ENCODE results near the gene NBEAL2.
"Not testable (repeated sequence)": the region's sequence is repeated elsewhere in the genome, so short reads cannot be mapped to it uniquely, and the experiment has no call there.

NBEAL2 gene

DNA sequence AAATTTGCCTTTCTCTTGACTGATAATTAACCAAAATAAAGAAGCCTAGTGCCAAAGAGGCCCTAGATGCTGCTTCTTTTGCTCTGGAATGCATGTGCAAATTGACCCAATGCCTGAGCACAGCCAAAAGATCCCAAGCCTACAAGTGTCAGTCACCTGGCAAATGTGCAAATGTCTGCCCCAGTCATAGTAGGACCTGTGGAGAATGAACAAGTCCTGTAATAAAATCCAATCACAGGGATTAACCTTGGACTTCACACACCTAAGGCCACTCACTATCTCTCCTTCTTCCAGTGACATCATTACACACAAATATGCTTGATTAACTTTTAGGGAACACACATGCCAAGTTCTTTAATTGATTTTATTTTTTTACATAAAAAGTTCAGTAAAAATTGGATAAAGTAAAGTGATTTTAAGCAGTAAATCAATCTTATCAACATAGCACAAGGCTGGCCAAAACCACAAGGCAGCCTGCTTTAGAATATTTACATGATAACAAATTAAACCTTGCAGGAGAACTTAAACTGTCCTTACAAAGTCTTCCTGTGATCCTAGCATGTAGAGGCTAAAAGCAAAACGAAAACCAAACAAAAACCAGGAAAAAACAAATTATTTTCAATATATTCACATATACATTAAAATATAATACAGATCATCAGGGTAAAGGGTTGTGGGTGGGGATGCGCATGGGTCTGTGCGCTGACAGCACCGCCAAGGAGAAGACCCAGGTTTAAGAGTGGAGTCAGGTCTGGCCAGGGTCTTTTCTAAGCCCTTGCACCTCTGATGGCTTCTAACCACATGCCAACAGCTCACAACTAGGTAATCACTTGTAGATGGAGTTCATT, 36.8 kb downstream of the NBEAL2 start:
- no peak for DNase-seq

DNA sequence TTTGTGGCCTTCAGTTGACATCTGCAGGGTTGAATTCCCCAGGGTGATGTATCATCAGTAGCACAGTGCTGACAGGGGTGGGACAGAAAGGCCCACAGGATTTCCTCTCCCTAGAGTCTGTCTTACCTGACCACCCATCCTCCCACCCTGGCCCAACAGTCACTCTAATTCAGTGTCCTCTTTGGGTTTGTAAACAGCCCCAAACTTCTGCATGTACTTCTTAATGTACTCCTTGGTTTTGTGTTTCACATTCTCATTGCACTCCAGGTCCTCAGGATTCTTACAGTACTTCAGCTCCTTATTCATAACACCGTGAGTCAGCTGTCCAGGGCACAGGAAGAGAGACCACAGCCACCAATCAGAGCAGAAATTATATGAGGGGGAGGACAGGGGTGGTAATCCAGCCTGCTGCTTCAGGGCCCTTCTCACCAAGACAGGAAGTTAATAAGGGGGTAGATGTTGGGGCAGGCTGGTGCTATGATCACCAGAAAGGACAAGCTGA, 37.5 kb downstream of the NBEAL2 start:
- peak; percentile 95 to 96 for DNase-seq

DNA sequence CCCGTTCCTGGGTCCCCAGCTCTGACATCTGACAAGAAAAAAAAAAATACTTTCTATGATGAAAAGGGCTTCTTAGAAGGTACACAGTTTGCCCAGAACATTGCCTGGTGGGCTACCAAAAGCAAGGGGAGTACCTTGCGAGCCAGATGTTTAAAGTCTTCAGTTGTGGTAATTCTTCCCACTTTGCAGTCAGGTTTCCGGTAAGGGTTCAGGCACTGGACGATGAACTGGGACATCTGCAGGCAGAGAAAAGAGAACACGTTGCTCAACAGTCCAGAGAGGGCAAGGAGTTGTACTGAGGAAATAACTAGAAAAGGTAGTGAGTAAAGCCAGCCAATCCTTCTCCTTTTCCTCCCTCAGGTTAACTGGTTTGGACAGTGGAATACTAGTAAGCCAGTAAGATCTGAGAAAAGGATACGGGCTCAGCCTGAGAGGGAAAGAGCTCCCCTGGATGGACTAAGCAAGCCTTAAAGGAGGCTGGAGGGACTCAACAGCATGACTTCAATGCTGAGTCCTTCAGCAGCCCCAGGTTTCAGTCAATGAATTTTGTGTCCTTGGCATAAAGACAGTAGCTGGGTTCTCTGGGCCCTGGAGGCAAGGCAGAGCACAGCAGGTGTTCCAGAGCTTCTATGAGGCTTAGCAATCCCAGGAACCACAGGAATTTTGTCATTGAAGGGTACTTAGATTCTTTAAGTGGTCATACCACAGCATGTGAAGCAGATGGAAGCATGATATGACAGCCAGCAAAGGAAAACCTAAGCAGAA, 38.2 kb downstream of the NBEAL2 start:
- DNase-seq, result peak; percentile 75 to 80

DNA sequence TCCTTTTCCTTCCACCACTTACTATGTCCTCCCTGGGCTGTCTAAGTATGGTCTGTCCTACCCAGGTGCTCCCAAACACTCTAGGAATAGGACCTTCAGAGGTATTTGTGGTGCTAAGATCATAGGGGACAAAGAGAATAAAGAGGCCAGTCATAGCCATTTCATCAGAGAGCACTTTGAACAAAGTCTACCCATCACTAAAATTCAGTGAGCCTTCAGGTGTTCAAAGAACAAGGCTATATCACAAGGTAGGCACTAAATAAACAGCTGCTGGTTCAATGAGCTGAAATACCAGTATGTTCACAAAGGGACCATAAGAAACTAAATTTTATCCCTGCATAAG, 38.8 kb downstream of the NBEAL2 start:
- DNase-seq, result no peak

DNA sequence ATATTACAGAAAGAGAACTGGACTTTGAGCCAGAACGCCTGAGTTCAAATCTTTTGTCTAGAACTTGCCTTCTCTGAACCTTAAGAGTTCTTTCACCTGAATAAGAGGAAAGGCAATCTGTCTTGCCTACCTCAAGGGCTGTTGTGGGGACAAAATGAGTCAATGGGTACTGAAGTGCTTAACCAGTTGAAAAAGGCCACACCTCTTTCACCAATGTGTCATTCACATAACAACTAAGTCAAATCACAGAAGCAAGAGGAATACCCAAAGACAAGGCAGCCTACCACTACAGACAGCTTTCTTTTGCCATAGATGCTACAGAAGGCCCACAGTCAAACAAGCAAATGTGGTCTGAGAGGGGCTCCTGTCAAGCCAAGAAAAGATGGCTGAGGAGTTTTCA, 39.7 kb downstream of the NBEAL2 start:
- DNase-seq, result no peak

DNA sequence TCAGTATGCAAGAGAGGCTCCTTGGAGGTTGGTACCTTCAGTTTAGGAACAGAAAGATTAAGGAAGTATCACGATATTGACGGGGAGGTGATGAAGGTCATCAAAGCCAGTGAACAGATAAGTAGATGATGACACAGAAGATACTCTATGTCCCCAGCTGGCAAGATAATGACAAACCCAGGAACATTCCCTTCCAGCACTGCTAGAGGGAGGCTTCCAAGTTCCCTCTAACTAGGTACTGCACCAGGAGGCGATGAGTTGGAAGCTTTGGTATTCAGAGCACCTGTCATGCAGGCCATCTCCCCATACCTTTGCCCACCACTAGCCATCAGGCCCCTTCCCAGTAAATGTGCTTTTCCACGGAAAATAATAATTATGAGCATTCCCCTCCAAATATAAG, 40.8 kb downstream of the NBEAL2 start:
- no peak for DNase-seq

DNA sequence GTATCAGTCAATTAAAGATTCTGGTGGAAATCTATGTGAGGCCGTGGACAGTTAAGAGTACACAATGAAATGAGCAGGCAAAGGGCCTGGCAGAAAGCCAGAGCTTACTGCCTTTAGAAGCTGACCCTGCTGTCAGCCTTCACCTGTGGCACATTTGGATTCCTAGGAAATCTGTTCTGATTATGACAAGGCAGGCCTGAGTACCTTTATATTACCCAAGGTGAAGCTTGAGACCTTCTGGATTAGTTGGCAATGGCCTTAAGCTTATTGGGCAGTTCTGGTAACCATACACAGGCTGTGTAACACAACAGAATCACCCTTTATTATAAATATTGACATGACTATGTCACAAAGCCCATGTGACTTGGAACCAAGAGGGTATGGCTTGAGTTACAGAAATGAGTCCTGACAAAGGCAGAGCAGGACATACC, 43.2 kb downstream of the NBEAL2 start:
- no peak for DNase-seq

DNA sequence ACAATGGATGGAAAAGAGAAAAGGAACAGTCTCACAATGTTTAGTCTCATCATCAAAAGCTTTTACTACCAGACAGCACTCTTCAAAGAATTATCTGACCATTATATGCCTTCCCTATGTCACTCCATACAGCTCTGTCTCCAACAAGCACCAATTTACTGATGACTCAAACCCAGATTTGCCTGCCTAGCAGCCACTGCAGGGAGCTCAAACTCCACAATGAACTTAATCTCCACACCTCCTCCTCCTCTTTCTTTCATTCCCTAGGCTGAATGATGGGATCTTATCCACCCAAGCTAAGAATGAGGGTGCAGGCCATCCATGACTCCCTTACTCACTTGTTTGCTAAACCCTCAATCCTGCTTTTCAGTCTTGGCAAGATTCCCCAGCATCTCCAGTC, 45.5 kb downstream of the NBEAL2 start:
- DNase-seq, result no peak

DNA sequence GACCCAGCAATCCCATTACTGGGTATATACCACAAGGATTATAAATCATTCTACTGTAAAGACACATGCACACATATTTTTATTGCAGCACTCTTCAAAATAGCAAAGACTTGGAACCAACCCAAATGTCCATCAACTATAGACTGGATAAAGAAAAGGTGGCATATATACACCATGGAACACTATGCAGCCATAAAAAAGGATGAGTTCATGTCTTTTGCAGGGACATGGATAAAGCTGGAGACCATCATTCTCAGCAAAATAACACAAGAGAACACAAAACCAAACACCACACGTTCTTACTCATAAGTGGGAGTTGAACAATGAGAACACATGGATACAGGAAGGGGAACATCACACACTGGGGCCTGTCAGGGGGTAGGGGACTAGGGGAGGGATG, 47.0 kb downstream of the NBEAL2 start:
- not testable (repeated sequence) for DNase-seq

DNA sequence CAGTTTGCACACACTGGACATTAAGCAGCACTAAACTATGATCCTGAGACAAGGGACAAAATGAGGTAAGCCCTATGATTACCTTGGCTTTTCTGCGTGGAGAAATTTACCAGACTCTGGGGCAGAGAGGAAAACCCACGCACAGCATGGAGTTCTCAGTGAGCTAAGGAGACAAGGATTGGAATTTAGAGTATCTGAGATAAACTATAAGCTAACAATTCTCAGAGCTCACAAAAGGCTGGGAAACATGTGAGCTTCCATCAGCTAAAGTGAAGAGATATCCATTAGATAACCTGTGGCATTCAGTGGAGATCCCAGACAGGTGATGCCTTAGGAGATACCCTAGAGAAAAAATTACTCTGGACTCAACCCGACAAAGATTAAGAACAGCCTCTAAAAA, 48.7 kb downstream of the NBEAL2 start:
- no peak for DNase-seq

DNA sequence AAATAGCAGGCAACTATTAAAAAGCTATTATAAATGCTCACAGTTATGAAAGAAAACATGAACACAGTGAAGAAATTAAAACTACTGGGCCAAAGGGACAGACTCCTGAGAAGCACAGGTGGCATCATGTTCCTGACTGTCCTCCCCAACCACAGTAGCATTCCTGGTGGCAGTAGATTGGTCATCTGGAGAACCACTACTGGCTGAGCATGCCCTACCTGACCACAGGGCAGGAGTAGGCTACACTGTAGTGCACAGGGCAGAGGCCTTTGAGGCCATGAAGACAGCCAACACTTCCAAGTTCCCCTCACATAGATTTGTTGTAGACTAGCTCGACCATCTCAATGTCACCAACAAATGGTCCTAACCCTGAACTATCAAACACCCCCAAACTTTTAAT, 49.2 kb downstream of the NBEAL2 start:
- no peak for DNase-seq

DNA sequence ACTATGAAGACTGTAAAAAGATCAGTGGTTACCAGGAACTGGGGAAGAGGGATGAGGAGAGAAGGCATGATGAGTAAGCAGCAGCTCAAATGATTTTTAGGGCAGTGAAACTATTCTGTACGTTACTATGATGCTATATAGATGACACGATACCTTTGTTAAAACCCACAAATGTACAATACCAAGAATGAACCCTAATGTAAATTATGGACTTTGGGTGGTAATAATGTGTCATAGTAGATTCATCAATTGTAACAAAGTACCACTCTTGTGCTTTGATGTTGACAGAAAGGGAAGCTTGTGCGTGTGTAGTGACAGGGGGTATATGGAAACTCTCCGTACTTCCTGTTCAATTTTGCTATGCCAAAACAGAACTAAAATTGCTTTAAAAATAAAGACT, 51.6 kb downstream of the NBEAL2 start:
- not testable (repeated sequence) for DNase-seq

DNA sequence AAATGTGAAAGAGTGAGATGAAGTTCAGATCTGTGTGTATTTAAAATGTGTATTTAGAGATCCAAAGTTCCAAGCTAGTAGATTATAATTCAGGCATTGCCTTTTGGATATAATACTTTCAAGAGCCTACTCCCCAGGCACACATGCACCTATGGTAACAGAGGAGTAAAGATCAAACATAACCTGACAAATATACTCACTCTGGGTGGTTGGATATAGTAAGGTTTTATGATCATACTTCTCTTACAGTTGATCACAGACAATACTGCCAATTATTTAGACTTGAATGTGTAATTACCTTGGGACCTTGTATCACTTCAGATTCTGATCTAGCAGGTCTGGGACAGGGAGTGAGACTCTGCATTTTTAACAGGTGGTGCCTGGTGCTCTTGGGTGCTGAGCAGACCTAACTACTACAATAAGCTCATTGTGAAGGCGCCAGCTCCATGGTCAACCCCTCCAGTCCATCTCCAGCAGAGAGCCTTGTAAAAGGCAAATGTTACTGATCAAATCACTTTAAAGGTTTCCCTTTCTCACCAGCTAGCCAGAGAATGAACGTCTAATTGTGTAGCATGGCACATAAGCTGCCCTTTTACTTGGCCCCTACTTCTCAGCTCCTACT, 55.5 kb downstream of the NBEAL2 start:
- DNase-seq, result no peak

DNA sequence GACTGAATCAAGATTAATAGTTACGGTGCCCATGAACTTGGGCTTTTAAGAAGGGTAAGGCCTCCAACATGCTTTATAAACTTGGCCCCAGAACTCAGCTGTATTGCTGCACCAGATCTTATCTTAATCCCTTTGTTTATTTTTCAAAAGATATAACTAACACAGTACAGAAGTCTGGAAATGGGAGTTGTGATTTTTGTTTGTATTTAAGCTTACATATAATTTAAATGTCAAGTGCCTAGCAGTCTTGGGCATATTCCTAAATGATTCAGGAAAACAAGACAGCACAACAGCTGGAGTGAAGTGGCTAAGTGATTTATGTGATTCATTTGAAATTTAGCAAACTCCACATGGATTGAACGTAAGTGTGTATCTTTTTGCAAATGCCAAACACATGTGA, 56.2 kb downstream of the NBEAL2 start:
- no peak for DNase-seq

DNA sequence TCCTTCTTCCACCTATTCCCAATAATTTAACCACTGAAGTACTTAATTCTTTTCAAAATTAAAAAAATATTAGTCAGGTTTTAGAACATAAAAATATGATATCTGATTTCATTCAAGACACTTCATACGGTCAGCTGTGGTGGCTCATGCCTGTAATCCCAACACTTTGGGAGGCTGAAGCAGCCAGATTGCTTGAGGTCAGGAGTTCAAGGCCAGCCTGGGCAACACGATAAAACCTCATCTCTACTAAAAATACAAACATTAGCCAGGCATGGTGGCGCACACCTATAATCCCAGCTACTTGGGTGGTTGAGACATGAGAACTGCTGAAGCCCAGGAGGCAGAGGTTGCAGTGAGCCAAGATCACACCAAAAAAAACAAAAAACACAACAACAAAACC, 56.7 kb downstream of the NBEAL2 start:
- DNase-seq, result no peak

DNA sequence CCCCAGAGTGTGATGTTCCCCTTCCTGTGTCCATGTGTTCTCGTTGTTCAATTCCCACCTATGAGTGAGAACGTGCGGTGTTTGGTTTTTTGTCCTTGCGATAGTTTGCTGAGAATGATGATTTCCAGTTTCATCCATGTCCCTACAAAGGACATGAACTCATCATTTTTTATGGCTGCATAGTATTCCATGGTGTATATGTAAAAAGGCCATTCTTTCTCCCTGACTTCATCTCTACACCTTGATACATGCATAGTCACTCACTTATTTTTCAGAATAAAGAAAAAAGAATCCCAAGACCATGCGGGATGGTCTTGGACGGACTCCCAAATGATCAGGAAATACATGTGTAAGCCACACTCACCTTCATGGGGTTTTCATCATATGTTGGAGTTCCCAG, 57.8 kb downstream of the NBEAL2 start:
- not testable (repeated sequence) for DNase-seq

DNA sequence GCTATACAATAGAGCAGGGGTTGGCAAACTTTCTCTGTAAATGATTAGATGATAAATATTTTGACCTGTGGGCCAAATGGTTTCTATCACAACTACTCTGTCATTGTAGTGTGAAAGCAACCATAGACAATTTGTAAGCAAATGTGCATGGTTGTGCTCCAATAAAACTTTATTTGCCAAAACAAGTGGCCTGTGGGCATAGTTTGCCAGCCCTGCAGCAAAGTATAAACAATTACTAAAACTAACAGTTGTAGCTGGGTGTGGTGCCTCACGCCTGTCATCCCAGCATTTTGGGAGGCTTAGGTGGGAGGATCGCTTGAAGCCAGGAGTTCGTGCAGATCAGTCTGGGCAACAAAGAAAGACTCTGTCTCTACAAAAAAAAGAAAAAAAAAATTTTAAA, 61.6 kb downstream of the NBEAL2 start:
- no peak for DNase-seq

DNA sequence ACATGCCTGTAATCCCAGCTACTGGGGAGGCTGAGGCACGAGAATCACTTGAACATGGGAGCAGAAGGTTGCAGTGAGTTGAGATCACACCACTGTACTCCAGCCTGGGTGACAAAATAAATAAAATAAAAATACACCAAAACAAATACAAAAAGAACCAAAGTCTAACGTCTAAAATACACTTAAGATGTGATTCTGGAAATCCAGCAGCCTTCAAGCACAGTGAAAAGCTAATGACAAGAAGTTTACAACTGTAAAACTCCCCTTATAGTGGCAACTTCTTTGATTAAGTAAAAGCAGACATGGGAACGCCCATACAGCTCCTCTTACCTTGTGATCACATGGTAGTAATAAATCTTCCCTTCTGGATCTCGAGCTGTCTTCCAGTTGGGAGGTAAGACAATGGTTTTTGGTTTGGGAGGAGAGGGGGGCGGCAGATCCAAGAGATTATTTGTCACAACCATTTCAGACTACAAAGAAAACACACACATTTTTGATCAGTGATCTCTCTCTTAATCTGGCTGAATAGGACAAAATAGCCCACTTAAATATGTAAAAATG, 62.8 kb downstream of the NBEAL2 start:
- no peak for DNase-seq

DNA sequence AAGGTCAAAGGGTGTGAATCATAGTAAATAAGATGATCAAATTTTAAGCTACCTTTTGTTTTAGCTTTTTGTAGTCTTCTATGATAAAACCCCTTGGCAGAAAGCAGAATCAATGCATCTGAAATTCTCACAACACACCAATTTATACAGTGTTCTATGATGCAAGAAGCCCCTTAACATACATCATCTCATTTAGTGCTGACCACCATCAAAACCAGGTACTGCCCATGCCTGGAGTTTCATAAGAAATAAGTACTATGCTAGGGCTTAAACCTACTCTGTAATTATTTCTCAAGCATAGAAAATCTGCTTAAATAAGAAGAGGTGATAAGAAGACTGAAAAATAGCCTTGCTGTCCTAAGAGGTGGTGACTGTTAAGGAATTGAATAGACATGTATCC, 67.6 kb downstream of the NBEAL2 start:
- DNase-seq, result no peak

DNA sequence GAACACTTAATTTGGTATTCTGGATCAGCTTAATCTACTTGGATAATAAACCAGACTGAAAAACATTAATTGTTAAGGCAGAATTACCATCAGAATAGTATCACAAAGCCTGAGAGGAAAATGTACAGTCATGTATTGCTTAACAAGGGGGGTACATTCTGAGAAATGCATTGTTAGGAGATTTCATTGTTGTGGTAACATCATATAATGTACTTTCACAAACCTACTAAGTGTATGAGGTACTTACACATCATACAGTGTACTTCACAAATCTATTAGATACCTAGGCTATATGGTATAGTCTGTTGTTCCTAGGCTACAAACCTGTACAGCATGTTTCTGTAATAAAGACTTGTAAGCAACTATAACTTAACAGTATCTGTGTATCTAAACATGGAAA, 68.2 kb downstream of the NBEAL2 start:
- DNase-seq, result no peak

DNA sequence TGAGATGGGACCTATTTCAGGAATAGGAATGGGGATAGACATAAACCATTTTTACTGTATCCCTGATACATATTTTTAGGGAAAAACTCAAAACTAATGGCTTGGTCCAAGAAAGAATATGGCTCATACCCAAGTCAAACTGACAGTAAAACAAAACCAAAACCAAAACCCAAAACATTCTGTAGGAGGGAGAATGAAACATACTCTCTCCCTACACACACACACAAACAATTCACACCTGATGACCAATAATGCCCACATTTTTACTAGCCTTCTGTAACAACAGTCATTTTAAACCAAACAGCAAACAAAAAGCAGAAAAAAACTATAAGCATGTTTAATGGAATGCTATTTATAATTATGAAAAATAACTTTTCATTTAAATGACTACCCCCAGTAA, 74.9 kb downstream of the NBEAL2 start:
- DNase-seq, result no peak

DNA sequence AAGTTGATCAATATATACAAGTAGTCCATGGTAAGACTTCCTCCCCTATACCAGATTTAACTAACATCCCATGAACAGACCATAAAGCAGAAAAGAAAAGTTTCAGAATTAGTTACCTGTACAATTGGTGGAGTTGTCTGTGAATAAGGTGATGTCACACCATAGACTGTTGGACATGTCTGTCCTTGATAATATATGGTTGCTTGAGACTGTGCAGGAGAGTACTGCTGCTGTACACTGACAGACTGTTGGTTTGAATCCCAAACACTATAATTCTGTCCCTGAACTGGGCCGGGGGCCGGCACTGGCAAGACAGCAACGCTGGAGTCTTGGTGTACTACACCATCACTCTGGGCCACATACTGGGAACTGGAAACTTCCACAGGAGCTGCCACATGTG, 77.2 kb downstream of the NBEAL2 start:
- no peak for DNase-seq

DNA sequence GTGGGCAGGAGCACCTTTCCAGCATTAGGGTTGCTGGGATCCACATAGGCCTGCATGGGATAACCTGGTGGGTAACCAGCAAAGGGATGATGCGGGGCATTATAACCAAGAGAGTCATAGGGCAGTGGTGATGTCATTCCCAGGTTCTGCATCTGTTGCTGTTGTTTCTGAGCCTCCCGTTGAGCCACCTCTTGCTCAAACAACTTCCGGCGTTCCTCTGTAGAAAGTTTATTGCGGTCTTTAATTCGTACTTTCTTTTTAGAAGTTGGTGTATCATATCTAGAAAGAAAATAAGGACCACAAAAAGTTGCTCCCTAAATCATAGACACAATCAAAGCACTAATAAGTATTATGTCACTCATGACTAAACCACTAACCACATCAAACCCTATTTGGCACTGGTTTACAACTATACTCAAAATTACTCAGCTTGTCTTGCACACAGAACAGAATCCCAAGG, 77.8 kb downstream of the NBEAL2 start:
- no peak for DNase-seq
